ENCODE measurements around the gene RBBP6.

- TF ChIP-seq CTCF (conservative IDR thresholded peaks at IDR 0.05) (no peak), EZH2 (IDR thresholded peaks at IDR 0.05; ENCODE audit: low read depth) (no peak)
Measured at GRCh38 chr16:24544640-24545039, 5.3 kb downstream of the RBBP6 start.

Measured in PC-9 (cell line).